Type B pancreatic cell (in vitro differentiated cells): ENCODE data around the gene PVALEF. TPM values are rescaled to one million over a fixed set of nuclear protein-coding genes. Genes with fewer than 3 reads are reported as not detected.

ENCODE experiments used
- DNase-seq: peaks from one replicate; pipeline ENCODE4 v3.0.0; 2021; ENCODE audit warnings: mixed read lengths; ENCODE audit not compliant: unreplicated experiment; ENCODE audit errors: extremely low spot score
- H3K27ac Mint-ChIP-seq: 2 replicates; pipeline ENCODE4 v1.8.0; 2021; ENCODE audit warnings: mild to moderate bottlenecking, mixed read lengths
- H3K27me3 Mint-ChIP-seq: 2 replicates; pipeline ENCODE4 v1.8.0; 2021; ENCODE audit warnings: mixed read lengths
- H3K36me3 Mint-ChIP-seq: 2 replicates; pipeline ENCODE4 v1.8.0; 2021; ENCODE audit warnings: mixed read lengths
- H3K4me1 Mint-ChIP-seq: one replicate; pipeline ENCODE4 v1.8.0; 2021; ENCODE audit warnings: mixed read lengths; ENCODE audit not compliant: unreplicated experiment
- H3K4me3 Mint-ChIP-seq: 2 replicates; pipeline ENCODE4 v1.8.0; 2021; ENCODE audit warnings: mild to moderate bottlenecking, mixed read lengths
- H3K9me3 Mint-ChIP-seq: 2 replicates; pipeline ENCODE4 v1.8.0; 2021; ENCODE audit warnings: mixed read lengths
- total RNA-seq: library from RNA; stranded (reverse); gene quantifications from 2 replicates; pipeline ENCODE4 v1.2.1, GENCODE V29; 2021; ENCODE audit warnings: low replicate concordance
- TF ChIP-seq, protein P1 (sequence below): fragments of 200-600 bp; sonication (generic); conservative IDR thresholded peaks from 2 replicates; pipeline ENCODE4 v1.5.0; 2021; ENCODE audit warnings: antibody characterized with exemption, mild to moderate bottlenecking

PVALEF gene
- total RNA-seq, 1 donor from 2014 or later = not detected

DNA sequence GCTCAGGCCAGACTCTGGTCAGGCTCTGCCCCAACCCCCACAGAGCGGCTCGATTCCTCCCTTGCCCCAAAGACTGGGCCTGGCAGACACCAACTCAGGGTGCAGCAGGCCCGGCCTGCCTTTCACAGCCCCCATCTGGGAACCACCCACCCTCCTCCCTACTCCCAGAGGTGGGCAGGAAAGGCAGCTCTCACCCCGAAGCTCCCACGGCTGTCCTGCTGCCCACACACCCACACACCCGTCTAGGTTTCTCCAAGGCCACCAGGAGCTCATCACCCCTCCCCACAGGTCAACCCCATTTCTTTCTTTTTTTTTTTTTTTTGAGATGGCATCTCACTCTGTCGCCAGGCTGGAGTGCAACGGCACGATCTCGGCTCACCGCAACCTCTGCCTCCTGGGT, 53.7 kb downstream of the PVALEF start:
- TF ChIP-seq, protein P1, sequence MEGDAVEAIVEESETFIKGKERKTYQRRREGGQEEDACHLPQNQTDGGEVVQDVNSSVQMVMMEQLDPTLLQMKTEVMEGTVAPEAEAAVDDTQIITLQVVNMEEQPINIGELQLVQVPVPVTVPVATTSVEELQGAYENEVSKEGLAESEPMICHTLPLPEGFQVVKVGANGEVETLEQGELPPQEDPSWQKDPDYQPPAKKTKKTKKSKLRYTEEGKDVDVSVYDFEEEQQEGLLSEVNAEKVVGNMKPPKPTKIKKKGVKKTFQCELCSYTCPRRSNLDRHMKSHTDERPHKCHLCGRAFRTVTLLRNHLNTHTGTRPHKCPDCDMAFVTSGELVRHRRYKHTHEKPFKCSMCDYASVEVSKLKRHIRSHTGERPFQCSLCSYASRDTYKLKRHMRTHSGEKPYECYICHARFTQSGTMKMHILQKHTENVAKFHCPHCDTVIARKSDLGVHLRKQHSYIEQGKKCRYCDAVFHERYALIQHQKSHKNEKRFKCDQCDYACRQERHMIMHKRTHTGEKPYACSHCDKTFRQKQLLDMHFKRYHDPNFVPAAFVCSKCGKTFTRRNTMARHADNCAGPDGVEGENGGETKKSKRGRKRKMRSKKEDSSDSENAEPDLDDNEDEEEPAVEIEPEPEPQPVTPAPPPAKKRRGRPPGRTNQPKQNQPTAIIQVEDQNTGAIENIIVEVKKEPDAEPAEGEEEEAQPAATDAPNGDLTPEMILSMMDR = no peak
- DNase-seq = no peak
- Mint-ChIP-seq H3K4me1 (peaks cover 12% of the 10 kb centered on the region), H3K9me3 (no peaks in the 10 kb centered on the region), H3K36me3 (peaks cover 8% of the 10 kb centered on the region), H3K4me3 (no peak overlapping the region), H3K27ac (no peak overlapping the region), H3K27me3 (peaks cover 3% of the 10 kb centered on the region)

DNA sequence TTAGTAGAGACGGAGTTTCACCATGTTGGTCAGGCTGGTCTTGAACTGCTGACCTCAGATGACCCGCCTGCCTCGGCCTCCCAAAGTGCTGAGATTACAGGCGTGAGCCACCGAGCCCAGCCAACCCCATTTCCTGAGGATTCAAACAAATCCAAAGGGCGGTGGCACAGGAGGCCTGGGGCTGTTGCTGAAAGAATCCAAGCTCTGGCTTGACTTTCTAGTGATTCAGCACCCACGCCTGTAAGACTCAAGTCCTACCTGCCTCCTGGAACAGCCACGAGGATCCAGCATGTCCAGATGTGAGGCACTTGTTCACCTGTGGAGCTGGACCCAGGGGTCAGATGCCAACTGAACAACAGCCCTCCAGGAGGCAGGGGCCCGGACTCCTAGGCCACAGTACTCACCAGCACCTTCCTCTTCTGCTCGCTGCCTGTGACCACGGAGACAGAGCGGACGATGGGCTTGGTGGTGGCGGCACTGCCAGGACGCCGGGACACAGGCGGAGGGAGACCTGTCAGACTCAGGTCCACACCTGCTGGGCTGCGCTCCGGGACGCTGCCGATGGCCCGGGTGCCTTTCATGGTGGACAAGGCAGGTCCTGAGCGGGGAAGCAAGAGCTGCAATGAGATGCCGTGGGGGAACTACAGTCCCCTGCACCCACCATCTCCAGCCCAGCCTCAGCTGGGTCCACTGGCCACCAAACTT, 54.3 kb downstream of the PVALEF start:
- peaks cover 8% of the 10 kb centered on the region for H3K36me3 Mint-ChIP-seq
- H3K4me1 Mint-ChIP-seq = peaks cover 12% of the 10 kb centered on the region
- no peak overlapping the region for H3K4me3 Mint-ChIP-seq
- no peak overlapping the region for H3K27ac Mint-ChIP-seq
- H3K27me3 Mint-ChIP-seq = peaks cover 3% of the 10 kb centered on the region
- DNase-seq = no peak
- TF ChIP-seq, protein P1 = no peak
- no peaks in the 10 kb centered on the region for H3K9me3 Mint-ChIP-seq

DNA sequence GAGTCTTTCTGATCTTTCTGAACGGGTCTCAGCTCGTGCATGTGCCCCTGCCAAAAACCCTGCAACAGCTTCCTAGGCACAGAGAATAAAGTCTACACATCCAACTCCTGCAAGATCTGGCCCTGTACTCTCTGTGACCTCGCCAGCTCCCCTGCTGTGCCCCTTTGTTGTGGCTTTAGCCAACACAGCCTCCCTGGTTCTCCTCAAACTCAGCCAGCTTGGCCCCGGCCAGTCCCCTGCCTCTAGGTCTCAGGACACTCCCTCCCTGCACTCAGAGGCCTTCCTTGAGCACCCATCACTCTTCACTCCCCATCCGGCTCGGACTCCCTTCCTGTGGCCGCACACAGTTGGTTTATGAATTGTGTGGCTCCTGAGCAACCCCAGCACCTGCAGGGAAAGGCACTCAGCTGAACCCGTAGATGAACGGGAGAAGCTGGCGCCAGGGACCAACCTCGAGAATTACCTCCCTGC, 56.1 kb downstream of the PVALEF start:
- Mint-ChIP-seq H3K27ac (no peak overlapping the region), H3K27me3 (peaks cover 3% of the 10 kb centered on the region), H3K36me3 (peaks cover 8% of the 10 kb centered on the region), H3K4me3 (peak overlapping the region; percentile 85), H3K4me1 (peaks cover 12% of the 10 kb centered on the region), H3K9me3 (no peaks in the 10 kb centered on the region)
- TF ChIP-seq, protein P1 = no peak
- no peak for DNase-seq

DNA sequence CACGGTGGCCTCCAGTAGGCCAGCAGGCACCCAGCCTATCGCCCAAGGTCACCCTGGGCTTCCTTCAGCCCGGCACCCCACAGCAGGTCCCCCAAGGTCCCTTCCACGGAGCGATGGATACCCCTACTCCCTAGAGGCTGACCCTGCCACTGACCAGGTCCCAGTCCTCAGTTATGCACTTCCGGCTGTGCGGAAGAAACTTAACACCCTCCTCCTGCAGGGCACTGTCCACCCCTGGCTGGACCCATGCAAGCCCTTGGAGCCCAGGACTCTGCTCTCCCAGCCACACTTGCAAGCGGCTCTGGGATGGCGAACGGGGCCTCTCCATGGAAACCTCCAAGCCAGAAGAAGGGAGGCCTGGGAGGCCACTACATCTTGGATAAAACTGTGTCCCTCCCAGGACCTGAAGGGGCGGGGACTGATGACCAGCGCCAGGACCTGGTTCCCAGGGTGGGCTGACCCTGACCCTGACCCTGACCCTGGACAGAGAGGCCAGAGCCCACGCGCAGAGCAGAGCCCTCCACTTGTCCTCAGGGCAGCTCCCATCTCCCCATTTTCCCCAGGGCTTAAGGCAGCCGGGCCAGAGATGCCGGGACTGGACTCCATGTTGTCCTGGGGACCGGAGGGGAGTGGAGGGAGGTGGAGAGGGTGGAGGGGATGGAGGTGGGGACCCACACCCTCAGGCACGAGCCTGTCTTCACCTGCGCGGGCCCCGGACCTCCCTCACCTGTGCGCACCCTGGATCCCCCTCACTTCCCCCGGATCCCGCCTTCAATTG, 56.7 kb downstream of the PVALEF start:
- Mint-ChIP-seq H3K4me1 (peaks cover 12% of the 10 kb centered on the region), H3K9me3 (no peaks in the 10 kb centered on the region), H3K27me3 (peaks cover 3% of the 10 kb centered on the region), H3K36me3 (peaks cover 7% of the 10 kb centered on the region), H3K27ac (no peak overlapping the region), H3K4me3 (peak overlapping the region; percentile 85)
- no peak for DNase-seq
- TF ChIP-seq, protein P1 = no peak

DNA sequence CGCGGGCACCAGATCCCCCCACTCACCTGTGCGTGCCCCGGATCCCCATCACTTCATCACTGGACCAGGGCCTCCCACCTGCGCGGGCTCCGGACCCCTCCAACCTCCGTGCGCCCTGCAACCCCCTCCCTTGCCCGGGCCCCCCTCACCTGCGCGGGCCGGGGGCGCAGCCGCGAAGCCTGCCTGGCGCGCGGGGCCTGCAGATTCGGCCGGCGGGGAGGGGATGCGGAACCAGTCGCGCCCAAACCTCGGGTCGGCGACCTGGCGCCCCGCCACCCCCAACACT, 57.3 kb downstream of the PVALEF start:
- H3K36me3 Mint-ChIP-seq = peaks cover 4% of the 10 kb centered on the region
- no peak overlapping the region for H3K27ac Mint-ChIP-seq
- no peak for DNase-seq
- H3K27me3 Mint-ChIP-seq = peaks cover 3% of the 10 kb centered on the region
- peaks cover 12% of the 10 kb centered on the region for H3K4me1 Mint-ChIP-seq
- TF ChIP-seq, protein P1 = no peak
- H3K4me3 Mint-ChIP-seq = peak overlapping the region; percentile 85
- no peaks in the 10 kb centered on the region for H3K9me3 Mint-ChIP-seq
